GM19239 (cell line): ENCODE data around the gene PTPRN2.

Source experiments
- DNase-seq: peaks from one replicate; pipeline ENCODE4 v3.0.0; 2011; ENCODE audit warnings: low spot score; ENCODE audit not compliant: insufficient read length
- FAIRE-seq: peaks from 2 replicates; lab custom pipeline; 2011; peaks lifted over from hg19 to GRCh38; lab: Jason Lieb, UNC

PTPRN2 gene

DNA sequence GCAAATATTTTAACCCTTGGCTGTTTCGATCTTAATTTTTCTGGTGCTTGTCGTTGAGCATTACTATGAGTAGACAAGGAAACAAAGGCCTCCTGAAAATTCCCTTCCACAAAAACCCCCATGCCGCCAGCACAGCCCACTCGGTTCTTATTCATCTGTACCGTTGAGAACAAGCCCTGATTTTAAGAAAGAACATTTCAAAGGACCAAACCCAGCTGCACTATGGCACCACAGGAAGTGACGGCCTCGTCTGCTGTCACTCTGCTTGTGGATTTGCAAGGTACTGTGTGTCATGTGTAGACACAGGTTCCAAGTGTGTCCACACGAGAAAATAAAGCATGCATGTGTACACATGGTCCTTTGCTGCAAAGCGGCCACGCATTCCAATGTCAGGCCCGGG lies 965.6 kb downstream of the PTPRN2 start:
- FAIRE-seq (no peak), DNase-seq (no peak)

GRCh38 chr7:157621131-157621681 lies 966.4 kb downstream of the PTPRN2 start:
- FAIRE-seq (no peak), DNase-seq (no peak)

DNA sequence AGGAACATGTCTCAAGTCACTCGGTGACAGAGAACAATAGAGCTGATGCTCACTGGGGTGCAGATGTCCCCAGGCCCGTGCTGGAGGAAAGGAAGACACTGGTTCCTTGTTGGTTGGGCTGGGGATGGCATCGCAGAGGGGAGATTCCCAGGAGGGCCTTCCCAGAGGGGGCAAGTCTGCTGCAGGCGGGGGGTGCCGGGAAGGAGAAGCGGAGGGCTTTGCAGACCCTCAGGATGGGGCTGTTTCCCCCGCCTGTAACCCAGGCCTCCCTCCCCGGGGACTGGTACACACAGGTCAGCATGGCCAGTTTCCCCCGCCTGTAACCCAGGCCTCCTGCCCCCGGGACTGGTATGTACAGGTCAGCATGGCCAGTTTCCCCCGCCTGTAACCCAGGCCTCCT lies 967.0 kb downstream of the PTPRN2 start:
- FAIRE-seq (no peak), DNase-seq (no peak)

GRCh38 chr7:157619753-157620525 lies 967.7 kb downstream of the PTPRN2 start:
- FAIRE-seq: no peak

GRCh38 chr7:157618823-157619606 lies 968.6 kb downstream of the PTPRN2 start:
- no peak for DNase-seq
- no peak for FAIRE-seq

More at GRCh38 chr7:157619753-157620525, 967.7 kb downstream of the PTPRN2 start:
- no peak for DNase-seq

DNA sequence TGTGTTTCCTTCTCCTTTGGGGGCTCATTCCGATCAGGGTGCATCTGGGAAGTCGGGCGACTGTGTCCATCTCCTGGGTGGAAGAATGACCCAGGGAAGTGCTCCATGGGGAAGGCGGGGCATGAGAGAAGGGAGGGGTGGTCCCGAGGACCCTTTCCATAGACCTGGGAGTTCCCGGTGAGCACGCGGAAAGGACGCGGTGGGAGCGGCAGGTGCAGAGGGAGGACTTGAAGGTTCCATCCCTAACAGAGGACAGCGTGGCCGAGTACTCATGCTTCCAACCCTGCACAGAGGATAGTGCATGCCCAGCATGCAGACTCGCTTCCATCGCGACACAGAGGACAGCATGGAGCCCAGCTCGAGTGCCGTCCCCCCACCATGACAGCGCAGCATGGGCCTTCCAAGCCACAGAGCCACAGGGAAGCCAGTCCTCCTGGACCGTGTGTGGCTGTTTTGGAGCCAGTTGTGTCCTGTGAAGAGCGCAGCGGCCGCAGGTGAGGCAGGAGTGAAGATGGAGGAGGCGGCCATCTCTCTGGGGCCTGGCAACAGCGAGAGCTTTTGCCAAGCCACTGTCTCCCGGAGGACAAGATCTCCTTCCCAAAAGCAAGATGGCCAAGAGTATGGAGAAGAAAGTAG lies 969.4 kb downstream of the PTPRN2 start:
- no peak for FAIRE-seq

GRCh38 chr7:157617401-157617800 lies 970.2 kb downstream of the PTPRN2 start:
- FAIRE-seq (no peak), DNase-seq (no peak)

More for the DNA sequence above, 969.4 kb downstream of the PTPRN2 start:
- no peak for DNase-seq

- no peak for FAIRE-seq
Observed at GRCh38 chr7:157616931-157617330, 970.7 kb downstream of the PTPRN2 start.

GRCh38 chr7:157616426-157616825 lies 971.2 kb downstream of the PTPRN2 start:
- no peak for DNase-seq
- FAIRE-seq: no peak

More at GRCh38 chr7:157616931-157617330, 970.7 kb downstream of the PTPRN2 start:
- DNase-seq: no peak

DNA sequence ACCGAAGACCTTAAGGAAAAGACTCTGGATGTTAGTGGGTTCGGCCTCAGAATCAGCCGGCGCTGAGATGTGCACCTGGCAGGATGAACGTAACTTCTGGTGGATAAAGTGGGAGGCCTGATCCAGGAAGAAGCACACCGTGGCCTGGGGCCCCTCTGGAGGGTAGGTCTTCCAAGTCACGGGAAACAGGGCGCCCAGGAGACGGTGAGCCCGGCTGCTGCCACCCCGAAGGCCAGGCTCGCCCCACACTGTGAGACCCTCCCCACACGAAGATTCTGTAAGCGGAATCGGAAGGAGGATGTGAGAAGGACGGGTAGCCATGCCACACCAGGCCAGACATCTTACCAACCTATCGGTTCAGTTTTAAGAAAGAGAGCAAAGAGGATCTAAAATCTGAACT lies 971.8 kb downstream of the PTPRN2 start:
- FAIRE-seq (no peak), DNase-seq (no peak)

- DNase-seq (no peak), FAIRE-seq (no peak)
Observed at GRCh38 chr7:157615101-157615817, 972.4 kb downstream of the PTPRN2 start.

DNA sequence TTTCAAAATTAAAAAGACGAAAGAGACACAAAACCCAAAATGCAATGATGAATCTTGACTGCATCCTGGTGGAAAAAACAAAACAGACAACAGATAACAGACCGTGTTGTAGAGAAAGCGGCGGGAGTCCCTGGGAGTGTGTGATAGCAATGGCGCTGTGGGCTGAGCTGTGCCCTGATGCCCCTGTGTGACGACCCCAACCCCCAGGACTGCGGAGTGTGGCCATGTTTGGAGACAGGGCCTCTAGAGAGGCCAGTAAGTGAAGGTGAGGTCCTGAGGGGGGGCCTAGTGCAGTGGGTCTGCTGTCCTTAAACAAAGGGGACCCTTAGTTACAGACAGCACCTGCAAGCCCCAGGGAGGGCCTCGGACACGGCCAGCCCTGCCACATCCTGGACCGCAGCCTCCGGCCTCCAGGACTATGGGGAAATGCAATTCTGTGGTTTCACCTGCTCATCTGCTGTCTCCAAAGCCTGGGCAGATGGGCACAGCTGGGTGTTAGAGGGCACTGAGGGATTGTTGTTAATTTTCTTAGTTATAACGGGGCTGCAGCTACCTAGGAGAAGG lies 973.1 kb downstream of the PTPRN2 start:
- FAIRE-seq: no peak
- no peak for DNase-seq

- no peak for FAIRE-seq
- DNase-seq: no peak
Observed at GRCh38 chr7:157613575-157614322, 973.9 kb downstream of the PTPRN2 start.

GRCh38 chr7:157612664-157613561 lies 974.7 kb downstream of the PTPRN2 start:
- peak; percentile 46 for DNase-seq
- peak; percentile 42 for FAIRE-seq

DNA sequence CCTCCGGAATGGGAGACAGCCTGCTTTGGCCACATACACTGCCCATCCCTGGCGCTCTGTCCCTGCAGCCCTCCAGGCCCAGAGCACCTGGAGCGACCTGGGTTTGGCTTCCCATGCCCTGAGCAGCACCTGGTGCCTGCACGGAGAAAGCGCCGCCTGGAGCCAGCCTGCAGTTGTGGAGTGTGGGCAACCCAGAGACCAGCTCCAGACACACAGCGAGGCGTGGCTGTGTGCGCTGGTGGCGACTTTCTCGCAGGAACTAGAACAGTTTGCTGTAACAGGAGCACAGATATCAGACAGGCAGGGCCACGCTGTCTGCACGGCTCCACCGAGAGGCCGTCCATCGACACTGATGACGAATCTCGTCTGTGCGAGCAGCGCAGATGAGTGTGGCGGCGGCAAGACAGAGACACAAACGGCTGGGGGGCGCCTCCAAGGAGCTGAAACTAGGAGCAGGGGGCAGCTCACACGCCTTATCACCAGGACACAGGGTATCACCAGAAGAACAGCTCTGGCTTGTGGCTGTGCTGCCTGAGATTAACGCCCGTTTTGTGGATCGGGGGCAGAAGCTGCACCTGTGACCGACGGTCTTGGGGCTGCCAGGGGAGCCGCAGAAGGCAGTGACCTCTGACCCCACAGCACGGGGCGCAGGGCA lies 975.5 kb downstream of the PTPRN2 start:
- FAIRE-seq (no peak), DNase-seq (no peak)

GRCh38 chr7:157611341-157611740 lies 976.3 kb downstream of the PTPRN2 start:
- DNase-seq (no peak), FAIRE-seq (no peak)

DNA sequence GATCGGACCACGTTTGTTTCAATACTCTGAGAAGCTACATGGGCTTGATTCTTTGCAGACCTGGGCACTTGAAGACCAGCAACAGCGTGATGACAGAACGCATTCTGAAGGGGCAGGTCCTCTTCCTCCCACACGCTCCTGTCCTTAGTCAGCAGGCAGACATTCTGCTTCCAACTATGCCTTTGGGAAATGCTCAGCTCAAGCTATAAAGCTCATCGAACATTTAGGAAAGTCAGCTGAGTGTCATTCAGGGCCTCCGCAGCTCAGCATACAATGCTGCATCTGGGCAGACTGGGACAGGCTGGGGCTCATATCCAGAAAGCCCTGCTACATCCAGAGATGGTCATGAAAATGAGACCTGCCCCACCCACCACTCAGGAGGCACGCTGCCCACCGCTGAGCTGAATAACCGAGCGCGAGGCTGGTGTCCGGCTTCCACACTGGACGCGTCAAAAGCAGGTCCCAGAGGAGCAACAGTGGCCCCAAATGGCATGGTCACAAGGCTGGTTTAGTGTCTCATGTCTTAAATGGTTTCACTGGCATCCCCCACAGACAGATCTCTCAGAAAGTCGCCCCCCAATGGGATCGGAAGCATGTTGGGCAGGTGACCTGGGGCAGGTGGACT lies 976.8 kb downstream of the PTPRN2 start:
- FAIRE-seq (no peak), DNase-seq (no peak)
